ENCODE data around the gene AKAP6. TPM values are rescaled to one million over a fixed set of nuclear protein-coding genes. Genes with fewer than 3 reads are reported as not detected.

Gene AKAP6
- total RNA-seq, 1 donor from 2014 or later: 600 TPM

DNA sequence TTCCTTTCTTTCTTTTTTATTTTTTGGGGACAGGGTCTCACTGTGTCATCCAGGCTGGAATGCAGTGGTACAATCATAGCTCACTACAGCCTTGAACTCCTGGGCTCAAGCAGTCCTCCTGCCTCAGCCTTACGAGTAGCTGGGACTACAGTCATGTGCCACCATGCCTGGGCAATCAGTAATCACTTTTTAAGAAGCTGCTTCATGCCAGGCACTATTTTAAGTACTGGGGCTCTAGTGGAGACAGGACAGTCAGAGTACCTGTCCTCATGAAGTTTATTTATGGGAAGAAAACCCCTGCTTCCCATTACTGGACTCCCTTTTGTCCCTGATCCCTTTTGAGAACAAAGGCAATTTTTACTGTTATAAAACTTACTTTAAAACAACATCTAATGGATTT is 485.6 kb downstream of the AKAP6 start:
- Mint-ChIP-seq H3K4me3 (ENCODE audit: unreplicated experiment) (no peak overlapping the region), H3K27ac (ENCODE audit: unreplicated experiment) (no peak overlapping the region), H3K27me3 (ENCODE audit: unreplicated experiment) (peaks cover 8% of the 10 kb centered on the region), H3K4me1 (ENCODE audit: low read depth, unreplicated experiment) (peaks cover 10% of the 10 kb centered on the region), H3K9me3 (ENCODE audit: unreplicated experiment) (peaks cover 10% of the 10 kb centered on the region), H3K36me3 (ENCODE audit: unreplicated experiment) (no peaks in the 10 kb centered on the region)
- TF ChIP-seq, protein P1, sequence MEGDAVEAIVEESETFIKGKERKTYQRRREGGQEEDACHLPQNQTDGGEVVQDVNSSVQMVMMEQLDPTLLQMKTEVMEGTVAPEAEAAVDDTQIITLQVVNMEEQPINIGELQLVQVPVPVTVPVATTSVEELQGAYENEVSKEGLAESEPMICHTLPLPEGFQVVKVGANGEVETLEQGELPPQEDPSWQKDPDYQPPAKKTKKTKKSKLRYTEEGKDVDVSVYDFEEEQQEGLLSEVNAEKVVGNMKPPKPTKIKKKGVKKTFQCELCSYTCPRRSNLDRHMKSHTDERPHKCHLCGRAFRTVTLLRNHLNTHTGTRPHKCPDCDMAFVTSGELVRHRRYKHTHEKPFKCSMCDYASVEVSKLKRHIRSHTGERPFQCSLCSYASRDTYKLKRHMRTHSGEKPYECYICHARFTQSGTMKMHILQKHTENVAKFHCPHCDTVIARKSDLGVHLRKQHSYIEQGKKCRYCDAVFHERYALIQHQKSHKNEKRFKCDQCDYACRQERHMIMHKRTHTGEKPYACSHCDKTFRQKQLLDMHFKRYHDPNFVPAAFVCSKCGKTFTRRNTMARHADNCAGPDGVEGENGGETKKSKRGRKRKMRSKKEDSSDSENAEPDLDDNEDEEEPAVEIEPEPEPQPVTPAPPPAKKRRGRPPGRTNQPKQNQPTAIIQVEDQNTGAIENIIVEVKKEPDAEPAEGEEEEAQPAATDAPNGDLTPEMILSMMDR (IDR thresholded peaks at IDR 0.05; ENCODE audit: partially characterized antibody, unreplicated experiment): no peak
- DNase-seq: no peak

DNA sequence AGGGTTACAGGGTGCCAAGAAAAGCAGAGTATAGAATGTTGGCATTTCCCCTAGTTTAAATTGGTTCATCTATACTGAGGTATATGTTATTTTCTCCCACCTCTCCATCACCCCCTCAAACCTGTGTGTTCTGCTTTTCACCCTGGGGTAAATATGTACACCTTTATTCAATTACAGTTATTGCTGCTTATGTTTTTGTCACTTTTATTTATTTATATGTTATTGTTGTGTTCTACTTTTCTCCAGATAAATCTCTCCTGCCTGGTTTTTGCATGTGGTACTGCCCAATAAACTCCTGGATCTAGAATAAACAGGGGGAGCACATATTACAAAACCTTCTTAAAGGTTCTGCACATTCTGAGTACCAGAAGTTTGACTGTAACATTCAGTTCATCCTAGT is 487.5 kb downstream of the AKAP6 start:
- peaks cover 14% of the 10 kb centered on the region for H3K9me3 Mint-ChIP-seq (ENCODE audit: unreplicated experiment)
- H3K4me3 Mint-ChIP-seq (ENCODE audit: unreplicated experiment): no peak overlapping the region
- no peaks in the 10 kb centered on the region for H3K36me3 Mint-ChIP-seq (ENCODE audit: unreplicated experiment)
- TF ChIP-seq, protein P1 (IDR thresholded peaks at IDR 0.05; ENCODE audit: partially characterized antibody, unreplicated experiment): no peak
- no peak for DNase-seq
- no peak overlapping the region for H3K27ac Mint-ChIP-seq (ENCODE audit: unreplicated experiment)
- H3K4me1 Mint-ChIP-seq (ENCODE audit: low read depth, unreplicated experiment): peaks cover 10% of the 10 kb centered on the region
- peaks cover 12% of the 10 kb centered on the region for H3K27me3 Mint-ChIP-seq (ENCODE audit: unreplicated experiment)

DNA sequence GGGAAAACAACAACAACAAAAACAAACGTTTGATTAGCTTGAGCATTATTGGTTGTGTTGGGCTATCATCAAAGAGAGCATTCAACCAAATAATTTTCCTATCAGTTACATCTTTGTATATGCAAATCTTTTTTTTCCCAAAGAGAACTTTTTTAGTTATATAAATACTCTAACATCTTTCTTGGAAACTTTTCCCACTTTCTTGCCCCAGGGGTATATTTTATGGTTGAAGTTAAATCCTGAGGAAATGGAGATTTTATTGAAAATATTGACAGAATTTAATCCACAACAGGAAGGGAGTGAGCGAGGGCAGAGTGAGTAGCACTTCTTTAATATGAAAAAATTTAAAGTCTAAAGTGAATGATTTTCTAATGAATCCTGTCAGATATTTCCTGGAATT is 488.7 kb downstream of the AKAP6 start:
- H3K4me1 Mint-ChIP-seq (ENCODE audit: low read depth, unreplicated experiment): peaks cover 10% of the 10 kb centered on the region
- DNase-seq: no peak
- H3K27me3 Mint-ChIP-seq (ENCODE audit: unreplicated experiment): peaks cover 13% of the 10 kb centered on the region
- peaks cover 16% of the 10 kb centered on the region for H3K9me3 Mint-ChIP-seq (ENCODE audit: unreplicated experiment)
- H3K36me3 Mint-ChIP-seq (ENCODE audit: unreplicated experiment): peaks cover 6% of the 10 kb centered on the region
- TF ChIP-seq, protein P1 (IDR thresholded peaks at IDR 0.05; ENCODE audit: partially characterized antibody, unreplicated experiment): no peak
- no peak overlapping the region for H3K4me3 Mint-ChIP-seq (ENCODE audit: unreplicated experiment)
- H3K27ac Mint-ChIP-seq (ENCODE audit: unreplicated experiment): no peak overlapping the region

DNA sequence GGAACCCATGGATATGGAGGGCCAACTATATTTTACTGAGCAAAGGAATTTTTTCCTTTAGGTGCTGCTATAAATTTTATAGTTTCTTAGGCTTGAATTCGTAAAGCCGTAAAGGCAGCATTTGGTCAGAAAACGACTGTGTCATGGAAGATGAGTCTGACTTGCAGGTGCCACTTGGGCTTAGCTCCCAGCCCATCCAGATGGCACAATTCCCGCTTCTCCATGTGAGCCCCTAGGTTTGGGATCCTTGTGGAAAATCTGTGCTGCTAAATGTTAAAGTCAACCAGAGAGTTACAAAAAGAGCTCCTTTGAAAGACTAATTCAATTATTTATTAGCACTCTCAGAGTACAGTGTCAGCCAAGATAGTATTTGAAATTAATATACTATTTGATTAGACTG is 489.5 kb downstream of the AKAP6 start:
- DNase-seq: no peak
- TF ChIP-seq, protein P1 (IDR thresholded peaks at IDR 0.05; ENCODE audit: partially characterized antibody, unreplicated experiment): no peak
- no peak overlapping the region for H3K4me3 Mint-ChIP-seq (ENCODE audit: unreplicated experiment)
- peaks cover 10% of the 10 kb centered on the region for H3K4me1 Mint-ChIP-seq (ENCODE audit: low read depth, unreplicated experiment)
- H3K27me3 Mint-ChIP-seq (ENCODE audit: unreplicated experiment): peaks cover 15% of the 10 kb centered on the region
- H3K36me3 Mint-ChIP-seq (ENCODE audit: unreplicated experiment): peaks cover 14% of the 10 kb centered on the region
- peaks cover 21% of the 10 kb centered on the region for H3K9me3 Mint-ChIP-seq (ENCODE audit: unreplicated experiment)
- H3K27ac Mint-ChIP-seq (ENCODE audit: unreplicated experiment): no peak overlapping the region

DNA sequence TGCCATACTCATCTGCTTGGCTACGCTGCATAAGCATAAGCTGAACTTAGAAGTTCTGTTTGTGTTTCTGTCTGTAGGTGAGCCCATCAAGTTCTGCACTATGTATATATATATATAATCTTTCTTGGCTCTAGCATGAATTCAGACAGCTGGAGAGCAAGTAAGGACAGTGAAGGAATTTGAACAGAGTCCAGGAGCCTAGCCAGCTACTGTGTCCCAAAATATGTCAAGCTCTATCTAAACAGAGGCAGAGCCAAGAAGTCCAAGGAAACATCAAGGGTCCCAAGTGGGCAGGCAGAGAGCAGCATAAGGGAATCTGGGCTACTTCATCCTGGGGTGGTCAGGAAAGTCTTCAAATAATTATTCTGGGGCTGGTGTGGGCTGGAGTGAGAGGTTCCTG is 491.1 kb downstream of the AKAP6 start:
- Mint-ChIP-seq H3K4me3 (ENCODE audit: unreplicated experiment) (no peak overlapping the region), H3K27ac (ENCODE audit: unreplicated experiment) (no peak overlapping the region)
- no peak for DNase-seq

More for the DNA sequence above, 491.1 kb downstream of the AKAP6 start:
- TF ChIP-seq, protein P1 (IDR thresholded peaks at IDR 0.05; ENCODE audit: partially characterized antibody, unreplicated experiment): no peak
- H3K4me1 Mint-ChIP-seq (ENCODE audit: low read depth, unreplicated experiment): peaks cover 10% of the 10 kb centered on the region
- peaks cover 8% of the 10 kb centered on the region for H3K27me3 Mint-ChIP-seq (ENCODE audit: unreplicated experiment)
- peaks cover 22% of the 10 kb centered on the region for H3K9me3 Mint-ChIP-seq (ENCODE audit: unreplicated experiment)
- peaks cover 20% of the 10 kb centered on the region for H3K36me3 Mint-ChIP-seq (ENCODE audit: unreplicated experiment)

Measured in glutamatergic neuron (in vitro differentiated cells).